Tibial nerve (tissue), 3 donors: ENCODE measurements around the gene ARHGEF28.

Source experiments
- POLR2A ChIP-seq, 2 donors: fragments of 450-650 bp; IDR thresholded peaks; one replicate each; pipeline ENCODE4 v1.6.1; 2017; ENCODE audit warnings: antibody characterized with exemption in 2 of 2, mild to moderate bottlenecking in 2 of 2, moderate library complexity in 2 of 2
- TF ChIP-seq, protein P1 (sequence below), 5 experiments: fragments of 200-600 bp in 3 of 5; fragments of 450-650 bp in 2 of 5; sonication (generic) in 3 of 5; IDR thresholded peaks; one replicate each; pipeline ENCODE4 v1.5.1; 2016 to 2019; ENCODE audit warnings: antibody characterized with exemption in 5 of 5, mild to moderate bottlenecking in 3 of 5, moderate library complexity in 2 of 5

GRCh38 chr5:73950912-73951430, 325.0 kb downstream of the ARHGEF28 start:
- TF ChIP-seq, protein P1, sequence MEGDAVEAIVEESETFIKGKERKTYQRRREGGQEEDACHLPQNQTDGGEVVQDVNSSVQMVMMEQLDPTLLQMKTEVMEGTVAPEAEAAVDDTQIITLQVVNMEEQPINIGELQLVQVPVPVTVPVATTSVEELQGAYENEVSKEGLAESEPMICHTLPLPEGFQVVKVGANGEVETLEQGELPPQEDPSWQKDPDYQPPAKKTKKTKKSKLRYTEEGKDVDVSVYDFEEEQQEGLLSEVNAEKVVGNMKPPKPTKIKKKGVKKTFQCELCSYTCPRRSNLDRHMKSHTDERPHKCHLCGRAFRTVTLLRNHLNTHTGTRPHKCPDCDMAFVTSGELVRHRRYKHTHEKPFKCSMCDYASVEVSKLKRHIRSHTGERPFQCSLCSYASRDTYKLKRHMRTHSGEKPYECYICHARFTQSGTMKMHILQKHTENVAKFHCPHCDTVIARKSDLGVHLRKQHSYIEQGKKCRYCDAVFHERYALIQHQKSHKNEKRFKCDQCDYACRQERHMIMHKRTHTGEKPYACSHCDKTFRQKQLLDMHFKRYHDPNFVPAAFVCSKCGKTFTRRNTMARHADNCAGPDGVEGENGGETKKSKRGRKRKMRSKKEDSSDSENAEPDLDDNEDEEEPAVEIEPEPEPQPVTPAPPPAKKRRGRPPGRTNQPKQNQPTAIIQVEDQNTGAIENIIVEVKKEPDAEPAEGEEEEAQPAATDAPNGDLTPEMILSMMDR (IDR thresholded peaks at IDR 0.05) = no peak
- TF ChIP-seq POLR2A (IDR thresholded peaks at IDR 0.05) = no peak
